ENCODE data around the gene CD33.

- TF ChIP-seq CTCF (IDR thresholded peaks at IDR 0.05) (no peak), SMC3 (IDR thresholded peaks at IDR 0.05) (no peak)
Observed at GRCh38 chr19:51227966-51228365, 3.1 kb downstream of the CD33 start.

Data from A549 (cell line).